ENCODE measurements around the gene SLC5A12.

- TF ChIP-seq, protein P1, sequence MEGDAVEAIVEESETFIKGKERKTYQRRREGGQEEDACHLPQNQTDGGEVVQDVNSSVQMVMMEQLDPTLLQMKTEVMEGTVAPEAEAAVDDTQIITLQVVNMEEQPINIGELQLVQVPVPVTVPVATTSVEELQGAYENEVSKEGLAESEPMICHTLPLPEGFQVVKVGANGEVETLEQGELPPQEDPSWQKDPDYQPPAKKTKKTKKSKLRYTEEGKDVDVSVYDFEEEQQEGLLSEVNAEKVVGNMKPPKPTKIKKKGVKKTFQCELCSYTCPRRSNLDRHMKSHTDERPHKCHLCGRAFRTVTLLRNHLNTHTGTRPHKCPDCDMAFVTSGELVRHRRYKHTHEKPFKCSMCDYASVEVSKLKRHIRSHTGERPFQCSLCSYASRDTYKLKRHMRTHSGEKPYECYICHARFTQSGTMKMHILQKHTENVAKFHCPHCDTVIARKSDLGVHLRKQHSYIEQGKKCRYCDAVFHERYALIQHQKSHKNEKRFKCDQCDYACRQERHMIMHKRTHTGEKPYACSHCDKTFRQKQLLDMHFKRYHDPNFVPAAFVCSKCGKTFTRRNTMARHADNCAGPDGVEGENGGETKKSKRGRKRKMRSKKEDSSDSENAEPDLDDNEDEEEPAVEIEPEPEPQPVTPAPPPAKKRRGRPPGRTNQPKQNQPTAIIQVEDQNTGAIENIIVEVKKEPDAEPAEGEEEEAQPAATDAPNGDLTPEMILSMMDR (conservative IDR thresholded peaks at IDR 0.05): no peak
- TF ChIP-seq ZFX (IDR thresholded peaks at IDR 0.05): no peak
Measured at GRCh38 chr11:26702406-26702805, 19.5 kb downstream of the SLC5A12 start.

Data from C4-2B (cell line).